Spleen (tissue), 7 donors: Measurements from ENCODE around the gene AKNA.

ENCODE experiments used
- POLR2A ChIP-seq, 3 donors: fragments of 450-650 bp; IDR thresholded peaks; one replicate each; pipeline ENCODE4 v1.5.1; 2017; ENCODE audit warnings: antibody characterized with exemption in 3 of 3, mild to moderate bottlenecking in 1 of 3
- POLR2AphosphoS5 ChIP-seq, 3 donors: sonication (generic); formaldehyde crosslinking; IDR thresholded peaks; one replicate each; pipeline ENCODE4 v1.5.1; 2017; ENCODE audit warnings: antibody characterized with exemption in 3 of 3
- TF ChIP-seq, protein P1 (sequence below), 11 experiments: fragments of 200-600 bp in 7 of 11; fragments of 450-650 bp in 4 of 11; sonication (generic) in 4 of 11; IDR thresholded peaks in 8 of 11; conservative IDR thresholded peaks in 3 of 11; 1 replicate in 7 of 11; 2 replicates in 4 of 11; pipeline versions ENCODE4 v1.4.0 to v1.8.0; 2016 to 2021; ENCODE audit warnings: antibody characterized with exemption in 11 of 11, inconsistent platforms in 4 of 11, mild to moderate bottlenecking in 1 of 11
- donor health status: DM: no; HTN: no; CAD: no; lungs with moderate emphysema.
- donor health status: DM: no; HTN: no; CAD: no.
- donor health status: DM: no; HTN: no; CAD: no.

DNA sequence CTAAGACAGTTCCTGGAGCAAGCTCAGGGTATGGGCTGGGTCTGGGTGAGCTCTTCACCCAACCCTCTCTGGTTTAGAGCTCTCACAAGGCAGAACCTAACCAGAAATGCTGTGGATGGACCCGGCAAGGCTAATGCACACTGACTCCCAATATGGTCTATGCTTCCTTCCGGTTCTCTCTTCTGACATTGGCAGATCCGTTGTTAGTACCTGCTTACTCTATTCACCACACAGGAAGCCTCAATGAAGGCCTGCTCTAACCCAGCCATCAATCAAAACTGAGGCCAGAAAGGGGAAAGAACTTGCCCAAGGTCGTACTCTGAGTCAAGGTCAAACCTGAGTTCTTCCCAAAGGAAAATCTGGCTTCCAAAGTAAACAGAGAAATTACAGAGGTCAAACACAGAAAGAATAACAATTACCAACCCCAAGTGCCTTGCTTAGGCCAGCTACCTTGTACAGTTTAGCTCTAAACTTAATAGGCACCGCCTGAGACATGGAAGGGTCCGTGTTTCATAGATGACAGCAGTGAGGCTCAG is 46.0 kb upstream of the AKNA start:
- TF ChIP-seq, protein P1, sequence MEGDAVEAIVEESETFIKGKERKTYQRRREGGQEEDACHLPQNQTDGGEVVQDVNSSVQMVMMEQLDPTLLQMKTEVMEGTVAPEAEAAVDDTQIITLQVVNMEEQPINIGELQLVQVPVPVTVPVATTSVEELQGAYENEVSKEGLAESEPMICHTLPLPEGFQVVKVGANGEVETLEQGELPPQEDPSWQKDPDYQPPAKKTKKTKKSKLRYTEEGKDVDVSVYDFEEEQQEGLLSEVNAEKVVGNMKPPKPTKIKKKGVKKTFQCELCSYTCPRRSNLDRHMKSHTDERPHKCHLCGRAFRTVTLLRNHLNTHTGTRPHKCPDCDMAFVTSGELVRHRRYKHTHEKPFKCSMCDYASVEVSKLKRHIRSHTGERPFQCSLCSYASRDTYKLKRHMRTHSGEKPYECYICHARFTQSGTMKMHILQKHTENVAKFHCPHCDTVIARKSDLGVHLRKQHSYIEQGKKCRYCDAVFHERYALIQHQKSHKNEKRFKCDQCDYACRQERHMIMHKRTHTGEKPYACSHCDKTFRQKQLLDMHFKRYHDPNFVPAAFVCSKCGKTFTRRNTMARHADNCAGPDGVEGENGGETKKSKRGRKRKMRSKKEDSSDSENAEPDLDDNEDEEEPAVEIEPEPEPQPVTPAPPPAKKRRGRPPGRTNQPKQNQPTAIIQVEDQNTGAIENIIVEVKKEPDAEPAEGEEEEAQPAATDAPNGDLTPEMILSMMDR (IDR thresholded peaks at IDR 0.05 in 8 of 11, conservative IDR thresholded peaks at IDR 0.05 in 3 of 11), result no peak
- no peak for TF ChIP-seq POLR2A (IDR thresholded peaks at IDR 0.05)
- no peak for TF ChIP-seq POLR2AphosphoS5 (IDR thresholded peaks at IDR 0.05)
